ENCODE measurements around the gene TENM4.

DNA sequence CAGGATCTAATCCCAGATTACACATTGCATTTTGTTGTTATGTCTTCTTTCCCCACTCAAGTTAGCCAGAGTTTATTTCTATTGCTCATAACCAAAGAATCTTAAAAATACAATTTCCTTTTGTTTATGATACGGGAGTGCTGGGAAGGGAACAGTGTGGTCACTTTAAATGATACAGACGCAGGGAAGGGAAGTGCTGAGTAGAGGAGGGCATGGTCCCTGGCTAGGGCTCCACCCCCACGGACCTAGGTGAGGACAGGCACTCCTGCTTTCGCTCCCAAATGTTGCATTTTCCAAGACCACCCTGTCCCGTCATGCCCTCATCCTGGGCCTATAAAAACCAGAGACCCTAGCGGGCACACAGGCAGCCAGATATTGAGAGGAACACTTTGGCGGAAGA lies 835.5 kb downstream of the TENM4 start:
- TF ChIP-seq CTCF (IDR thresholded peaks at IDR 0.05) (no peak), POLR2A (IDR thresholded peaks at IDR 0.05) (no peak)

All from heart left ventricle (tissue), 13 donors.